Measurements from ENCODE around the gene COMMD1.
A peak's percentile ranks its signal among the peaks of the same experiment; 100 is the strongest.
"Not testable (repeated sequence)": the region's sequence is repeated elsewhere in the genome, so short reads cannot be mapped to it uniquely, and the experiment has no call there.

COMMD1 gene

DNA sequence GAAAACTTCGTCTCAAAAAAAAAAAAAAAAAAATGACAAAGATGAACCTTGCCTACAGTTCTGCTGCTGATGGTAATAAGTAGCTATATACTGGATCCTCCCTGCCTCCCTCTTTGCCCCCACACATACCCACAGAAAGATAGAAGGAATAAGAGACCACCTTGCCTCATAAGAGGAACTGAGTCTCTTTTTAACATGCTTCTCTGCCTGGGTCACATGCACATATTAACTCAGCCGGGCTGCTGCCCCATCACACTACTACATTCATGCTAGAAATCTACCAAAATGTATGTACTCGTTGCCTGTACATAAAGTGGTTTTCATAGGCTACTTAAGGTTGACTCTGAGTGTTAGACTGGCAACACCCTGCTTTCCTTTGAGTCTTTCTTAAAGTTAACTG is 211.5 kb downstream of the COMMD1 start:
- Histone ChIP-seq H3K4me2 (ENCODE audit: low read length) (no peak overlapping the region), H3K79me2 (ENCODE audit: control insufficient read depth, low read length) (no peaks in the 10 kb centered on the region), H4K20me1 (ENCODE audit: control insufficient read depth, insufficient read depth, low read depth, low read length) (no peaks in the 10 kb centered on the region), H3K27me3 (ENCODE audit: control insufficient read depth, low read length) (no peaks in the 10 kb centered on the region), H3K9me2 (replicated peaks; ENCODE audit: control insufficient read depth, low read length) (no peaks in the 10 kb centered on the region), H3F3A (ENCODE audit: control insufficient read depth, insufficient read depth) (no peaks in the 10 kb centered on the region), H3K4me1 (ENCODE audit: control insufficient read depth, low read length) (peaks cover 71% of the 10 kb centered on the region), H3K9me3 (ENCODE audit: control insufficient read depth, insufficient read depth, low read length) (no peaks in the 10 kb centered on the region), H3K4me3 (ENCODE audit: low read length) (no peak overlapping the region), H3K36me3 (ENCODE audit: control insufficient read depth, low read length) (no peaks in the 10 kb centered on the region), H3K27ac (ENCODE audit: low read depth, low read length) (no peak overlapping the region)
- TF ChIP-seq EZH2phosphoT487 (IDR thresholded peaks at IDR 0.05; ENCODE audit: borderline replicate concordance, low read length) (no peak), CTCF (IDR thresholded peaks at IDR 0.05; ENCODE audit: low read depth, low read length, poor library complexity, severe bottlenecking) (no peak)

- H3K27me3 ChIP-seq (ENCODE audit: control insufficient read depth, low read length) = no peaks in the 10 kb centered on the region
- H3K36me3 ChIP-seq (ENCODE audit: control insufficient read depth, low read length) = no peaks in the 10 kb centered on the region
- no peaks in the 10 kb centered on the region for H3K79me2 ChIP-seq (ENCODE audit: control insufficient read depth, low read length)
- TF ChIP-seq CTCF (IDR thresholded peaks at IDR 0.05; ENCODE audit: low read depth, low read length, poor library complexity, severe bottlenecking) (no peak), EZH2phosphoT487 (IDR thresholded peaks at IDR 0.05; ENCODE audit: borderline replicate concordance, low read length) (no peak)
- H4K20me1 ChIP-seq (ENCODE audit: control insufficient read depth, insufficient read depth, low read depth, low read length) = no peaks in the 10 kb centered on the region
- peaks cover 61% of the 10 kb centered on the region for H3K4me1 ChIP-seq (ENCODE audit: control insufficient read depth, low read length)
- peak overlapping the region; percentile 35 for H3K4me2 ChIP-seq (ENCODE audit: low read length)
- H3K4me3 ChIP-seq (ENCODE audit: low read length) = no peak overlapping the region
- H3K9me3 ChIP-seq (ENCODE audit: control insufficient read depth, insufficient read depth, low read length) = no peaks in the 10 kb centered on the region
- H3F3A ChIP-seq (ENCODE audit: control insufficient read depth, insufficient read depth) = no peaks in the 10 kb centered on the region
- no peaks in the 10 kb centered on the region for H3K9me2 ChIP-seq (replicated peaks; ENCODE audit: control insufficient read depth, low read length)
- no peak overlapping the region for H3K27ac ChIP-seq (ENCODE audit: low read depth, low read length)
Measured at GRCh38 chr2:62118160-62118559, 212.7 kb downstream of the COMMD1 start.

DNA sequence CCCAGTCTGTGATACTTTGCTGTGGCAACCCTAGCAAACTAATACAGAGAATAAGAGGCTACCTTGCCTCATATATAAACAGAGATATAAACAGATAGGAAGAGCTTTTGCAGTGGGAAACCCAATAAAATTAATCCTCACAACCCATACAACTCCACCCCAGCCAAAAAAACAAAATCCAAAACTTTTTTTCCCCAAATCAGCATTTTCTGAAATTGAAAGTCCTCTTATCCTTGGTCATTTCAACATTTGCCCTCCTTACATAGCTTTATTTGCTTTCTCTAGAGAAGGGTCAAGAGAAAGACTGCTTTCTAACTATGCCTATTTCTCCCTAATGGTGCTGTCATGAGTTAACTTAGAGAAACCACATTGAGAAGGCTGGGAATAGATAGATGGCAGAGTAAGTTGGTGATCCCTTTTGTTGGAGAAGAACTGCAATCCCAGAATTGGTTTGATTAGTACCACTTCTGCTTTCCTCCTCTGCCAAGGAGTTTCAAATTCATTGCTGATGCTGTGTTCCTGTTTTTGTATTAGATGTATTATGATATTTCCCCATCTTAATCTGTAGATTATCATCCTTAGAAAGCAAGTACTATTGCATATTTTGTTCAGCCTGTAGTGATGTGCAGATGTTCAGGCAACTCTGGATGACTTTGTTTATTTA is 214.0 kb downstream of the COMMD1 start:
- H3K27ac ChIP-seq (ENCODE audit: low read depth, low read length) = no peak overlapping the region
- no peak overlapping the region for H3K4me3 ChIP-seq (ENCODE audit: low read length)
- no peaks in the 10 kb centered on the region for H3K36me3 ChIP-seq (ENCODE audit: control insufficient read depth, low read length)
- no peaks in the 10 kb centered on the region for H3F3A ChIP-seq (ENCODE audit: control insufficient read depth, insufficient read depth)
- H3K4me1 ChIP-seq (ENCODE audit: control insufficient read depth, low read length) = peaks cover 56% of the 10 kb centered on the region
- H4K20me1 ChIP-seq (ENCODE audit: control insufficient read depth, insufficient read depth, low read depth, low read length) = no peaks in the 10 kb centered on the region
- no peaks in the 10 kb centered on the region for H3K9me2 ChIP-seq (replicated peaks; ENCODE audit: control insufficient read depth, low read length)
- H3K4me2 ChIP-seq (ENCODE audit: low read length) = no peak overlapping the region
- TF ChIP-seq CTCF (IDR thresholded peaks at IDR 0.05; ENCODE audit: low read depth, low read length, poor library complexity, severe bottlenecking) = no peak
- no peaks in the 10 kb centered on the region for H3K79me2 ChIP-seq (ENCODE audit: control insufficient read depth, low read length)
- H3K9me3 ChIP-seq (ENCODE audit: control insufficient read depth, insufficient read depth, low read length) = no peaks in the 10 kb centered on the region
- H3K27me3 ChIP-seq (ENCODE audit: control insufficient read depth, low read length) = no peaks in the 10 kb centered on the region

DNA sequence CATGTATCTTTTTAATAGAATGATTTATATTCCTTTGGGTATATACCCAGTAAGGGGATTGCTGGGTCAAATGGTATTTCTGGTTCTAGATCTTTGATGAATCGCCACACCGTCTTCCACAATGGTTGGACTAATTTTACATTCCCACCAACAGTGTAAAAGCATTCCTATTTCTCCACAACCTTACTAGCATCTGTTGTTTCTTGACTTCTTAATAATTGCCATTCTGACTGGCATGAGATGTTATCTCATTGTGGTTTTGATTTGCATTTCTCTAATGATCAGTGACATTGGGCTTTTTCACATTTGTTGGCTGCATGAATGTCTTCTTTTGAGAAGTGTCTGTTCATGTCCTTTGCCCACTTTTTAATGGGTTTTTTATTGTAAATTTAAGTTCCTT is 220.8 kb downstream of the COMMD1 start:
- H3K9me2 ChIP-seq (replicated peaks; ENCODE audit: control insufficient read depth, low read length); H3K27ac ChIP-seq (ENCODE audit: low read depth, low read length); H3K9me3 ChIP-seq (ENCODE audit: control insufficient read depth, insufficient read depth, low read length); H3K4me3 ChIP-seq (ENCODE audit: low read length); H3K79me2 ChIP-seq (ENCODE audit: control insufficient read depth, low read length); H3K36me3 ChIP-seq (ENCODE audit: control insufficient read depth, low read length); H4K20me1 ChIP-seq (ENCODE audit: control insufficient read depth, insufficient read depth, low read depth, low read length); H3K27me3 ChIP-seq (ENCODE audit: control insufficient read depth, low read length): not testable (repeated sequence)
- Histone ChIP-seq H3K4me1 (ENCODE audit: control insufficient read depth, low read length) (peaks cover 58% of the 10 kb centered on the region), H3K4me2 (ENCODE audit: low read length) (peak overlapping the region; percentile 18; the same call in 1 of the 2 replicates), H3F3A (ENCODE audit: control insufficient read depth, insufficient read depth) (peaks cover 16% of the 10 kb centered on the region)

Data from DOHH2 (cell line).